ENCODE data around the gene ADAM33. TPM values are rescaled to one million over a fixed set of nuclear protein-coding genes. Genes with fewer than 3 reads are reported as not detected.

The ADAM33 gene
- total RNA-seq, 1 experiment from 2014 or later = not detected

GRCh38 chr20:3653921-3654320 is 27.9 kb downstream of the ADAM33 start:
- no peaks in the 10 kb centered on the region for H4K20me1 ChIP-seq (ENCODE audit: insufficient read depth)
- H3K9me3 ChIP-seq (ENCODE audit: insufficient read depth, low read depth) = no peaks in the 10 kb centered on the region
- no peak overlapping the region for H3K4me2 ChIP-seq
- no peak overlapping the region for H3K4me3 ChIP-seq
- no peaks in the 10 kb centered on the region for H3K4me1 ChIP-seq (replicated peaks; ENCODE audit: insufficient read depth)
- H3K79me2 ChIP-seq (ENCODE audit: low read depth) = no peaks in the 10 kb centered on the region
- ChIA-PET CTCF (interaction anchor here (0.6 kb wide), 1 partner anchor 438 kb away, joined by 8 read pairs; no protein-coding TSS in a partner anchor), POLR2A (ENCODE audit: unreplicated experiment) (no interaction called here)
- intact Hi-C loops (cut with micrococcal nuclease; ENCODE audit: unreplicated experiment) = no loop called here
- H3K36me3 ChIP-seq (ENCODE audit: low read depth) = no peaks in the 10 kb centered on the region
- H3F3A ChIP-seq (ENCODE audit: insufficient read depth, low read depth) = no peaks in the 10 kb centered on the region
- BruUV-seq (replicated peaks) = no TSS peak
- H2AFZ ChIP-seq = no peak overlapping the region
- no peaks in the 10 kb centered on the region for H3K9me2 ChIP-seq (ENCODE audit: insufficient read depth)
- DNase-seq = no peak
- H3K27me3 ChIP-seq (ENCODE audit: insufficient read depth, low read depth) = no peaks in the 10 kb centered on the region
- no peak for TF ChIP-seq EZH2 (IDR thresholded peaks at IDR 0.05; ENCODE audit: low read depth)
- TF ChIP-seq CTCF (conservative IDR thresholded peaks at IDR 0.05) = no peak
- no peak overlapping the region for H3K27ac ChIP-seq

DNA sequence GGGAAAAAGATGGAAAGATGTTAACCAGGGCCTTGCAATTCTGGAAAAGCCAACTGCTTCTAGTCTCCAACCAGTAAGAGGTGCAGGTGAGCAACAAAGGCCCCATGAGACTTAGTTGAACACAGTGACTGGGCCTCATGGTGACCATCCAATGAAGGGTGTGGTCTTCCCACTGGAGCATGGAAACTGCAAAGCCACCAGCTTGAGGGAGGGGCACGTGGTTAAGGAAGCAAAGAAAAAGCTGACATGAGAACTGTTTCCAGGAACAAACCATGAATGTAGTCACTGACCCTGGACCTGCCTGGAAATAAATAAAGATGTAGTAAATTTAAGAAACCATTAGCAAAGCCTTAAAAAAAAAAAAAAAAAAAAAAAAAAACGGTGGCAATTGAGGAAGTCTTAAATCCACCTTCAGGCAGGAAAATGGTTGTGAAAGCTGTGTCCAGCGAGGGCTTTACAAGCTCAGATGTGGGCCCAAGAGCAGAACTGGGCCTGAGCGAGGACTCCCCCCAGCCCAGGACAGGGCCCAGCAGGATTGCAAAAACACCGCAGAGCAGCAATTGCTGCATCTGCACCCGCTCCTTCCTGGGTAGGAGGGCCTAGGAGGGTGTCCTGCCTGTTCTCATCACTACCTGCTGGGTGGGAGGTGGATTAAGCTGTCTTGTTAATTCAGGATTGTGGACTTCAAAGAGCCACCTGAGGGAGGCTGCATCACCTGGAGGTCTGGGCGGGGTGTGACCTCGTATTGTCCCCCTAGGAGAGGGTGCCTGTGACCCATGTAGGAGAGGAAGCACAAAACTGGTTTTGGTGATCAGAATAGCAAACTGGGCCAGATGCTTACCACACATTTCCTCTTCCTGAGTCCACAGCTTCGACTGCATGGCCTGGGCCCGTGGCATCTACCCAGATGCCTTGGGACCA is 28.9 kb downstream of the ADAM33 start:
- no TSS peak for BruUV-seq (replicated peaks)
- no peaks in the 10 kb centered on the region for H3K9me3 ChIP-seq (ENCODE audit: insufficient read depth, low read depth)
- CTCF ChIA-PET = interaction anchor here (0.6 kb wide), 1 partner anchor 119 kb away, joined by 4 read pairs; no protein-coding TSS in a partner anchor

GRCh38 chr20:3652221-3652620 is 29.6 kb downstream of the ADAM33 start:
- Histone ChIP-seq H4K20me1 (ENCODE audit: insufficient read depth) (no peaks in the 10 kb centered on the region), H3F3A (ENCODE audit: insufficient read depth, low read depth) (no peaks in the 10 kb centered on the region), H2AFZ (no peak overlapping the region), H3K4me3 (no peak overlapping the region), H3K27ac (no peak overlapping the region), H3K79me2 (ENCODE audit: low read depth) (no peaks in the 10 kb centered on the region), H3K9me2 (ENCODE audit: insufficient read depth) (no peaks in the 10 kb centered on the region), H3K9me3 (ENCODE audit: insufficient read depth, low read depth) (no peaks in the 10 kb centered on the region), H3K4me1 (replicated peaks; ENCODE audit: insufficient read depth) (no peaks in the 10 kb centered on the region), H3K27me3 (ENCODE audit: insufficient read depth, low read depth) (no peaks in the 10 kb centered on the region), H3K4me2 (no peak overlapping the region), H3K36me3 (ENCODE audit: low read depth) (no peaks in the 10 kb centered on the region)
- ChIA-PET CTCF (no interaction called here), POLR2A (ENCODE audit: unreplicated experiment) (interaction anchor here (0.6 kb wide), 1 partner anchor 339 kb away, joined by 5 read pairs; no protein-coding TSS in a partner anchor)
- TF ChIP-seq EZH2 (IDR thresholded peaks at IDR 0.05; ENCODE audit: low read depth) = no peak
- TF ChIP-seq CTCF (conservative IDR thresholded peaks at IDR 0.05) = no peak
- intact Hi-C loops (cut with micrococcal nuclease; ENCODE audit: unreplicated experiment) = no loop called here
- BruUV-seq (replicated peaks) = no TSS peak
- DNase-seq = no peak

More for the DNA sequence above, 28.9 kb downstream of the ADAM33 start:
- Histone ChIP-seq H3K36me3 (ENCODE audit: low read depth) (no peaks in the 10 kb centered on the region), H3K4me2 (no peak overlapping the region), H2AFZ (no peak overlapping the region), H3K4me1 (replicated peaks; ENCODE audit: insufficient read depth) (no peaks in the 10 kb centered on the region), H3K9me2 (ENCODE audit: insufficient read depth) (no peaks in the 10 kb centered on the region), H3K27me3 (ENCODE audit: insufficient read depth, low read depth) (no peaks in the 10 kb centered on the region), H3F3A (ENCODE audit: insufficient read depth, low read depth) (no peaks in the 10 kb centered on the region), H4K20me1 (ENCODE audit: insufficient read depth) (no peaks in the 10 kb centered on the region), H3K27ac (no peak overlapping the region), H3K79me2 (ENCODE audit: low read depth) (no peaks in the 10 kb centered on the region), H3K4me3 (no peak overlapping the region)
- intact Hi-C loops (cut with micrococcal nuclease; ENCODE audit: unreplicated experiment) = no loop called here
- TF ChIP-seq EZH2 (IDR thresholded peaks at IDR 0.05; ENCODE audit: low read depth) (no peak), CTCF (conservative IDR thresholded peaks at IDR 0.05) (no peak)
- POLR2A ChIA-PET (ENCODE audit: unreplicated experiment) = interaction anchor here (0.6 kb wide), 1 partner anchor 340 kb away, joined by 5 read pairs; no protein-coding TSS in a partner anchor
- DNase-seq = no peak
